Choroid plexus epithelial cell (primary cell): ENCODE data around the gene ROCK2.

Experiments used
- DNase-seq: peaks from one replicate; pipeline ENCODE4 v3.0.0-alpha.2; 2010; ENCODE audit warnings: low read depth
- H3K4me3 ChIP-seq: 2 replicates; pipeline ENCODE4 v1.5.1; 2011; ENCODE audit warnings: low read depth, mild to moderate bottlenecking, control low read depth, low read length, moderate library complexity
- CTCF ChIP-seq: conservative IDR thresholded peaks from 2 replicates; pipeline ENCODE4 v1.5.1; 2011; ENCODE audit warnings: low read depth, mild to moderate bottlenecking, control low read depth, inconsistent platforms, low read length, moderate library complexity

The ROCK2 gene

GRCh38 chr2:11228692-11229091 lies 115.7 kb downstream of the ROCK2 start:
- DNase-seq, result no peak
- no peak for TF ChIP-seq CTCF
- H3K4me3 ChIP-seq, result no peak overlapping the region

GRCh38 chr2:11227595-11227994 lies 116.8 kb downstream of the ROCK2 start:
- no peak overlapping the region for H3K4me3 ChIP-seq
- no peak for DNase-seq
- no peak for TF ChIP-seq CTCF

GRCh38 chr2:11224887-11225286 lies 119.5 kb downstream of the ROCK2 start:
- TF ChIP-seq CTCF, result no peak
- no peak for DNase-seq
- no peak overlapping the region for H3K4me3 ChIP-seq

GRCh38 chr2:11222845-11223244 lies 121.6 kb downstream of the ROCK2 start:
- no peak for DNase-seq
- H3K4me3 ChIP-seq, result no peak overlapping the region
- TF ChIP-seq CTCF, result no peak

- no peak overlapping the region for H3K4me3 ChIP-seq
- no peak for DNase-seq
- no peak for TF ChIP-seq CTCF
Measured at GRCh38 chr2:11220445-11220844, 124.0 kb downstream of the ROCK2 start.

- no peak overlapping the region for H3K4me3 ChIP-seq
- DNase-seq, result no peak
- no peak for TF ChIP-seq CTCF
Measured at GRCh38 chr2:11215407-11215806, 129.0 kb downstream of the ROCK2 start.

GRCh38 chr2:11214770-11215169 lies 129.7 kb downstream of the ROCK2 start:
- DNase-seq, result no peak
- H3K4me3 ChIP-seq, result no peak overlapping the region
- no peak for TF ChIP-seq CTCF
